Epithelial cell of prostate (primary cell): ENCODE measurements around the gene CEBPA.

ENCODE experiments used
- DNase-seq: peaks from one replicate; pipeline ENCODE4 v3.0.0-alpha.2; 2011; ENCODE audit warnings: low read depth, low spot score
- H3K27ac ChIP-seq: fragments of 450-650 bp; 2 replicates; pipeline ENCODE4 v1.5.1; 2017; ENCODE audit warnings: mild to moderate bottlenecking

The CEBPA gene

GRCh38 chr19:33275933-33276619, 26.3 kb downstream of the CEBPA start:
- DNase-seq: no peak
- no peak overlapping the region for H3K27ac ChIP-seq

GRCh38 chr19:33275559-33275932, 26.8 kb downstream of the CEBPA start:
- H3K27ac ChIP-seq: no peak overlapping the region
- DNase-seq: no peak

GRCh38 chr19:33274663-33275558, 27.4 kb downstream of the CEBPA start:
- H3K27ac ChIP-seq: peak overlapping the region; percentile 35
- DNase-seq: no peak

- peak overlapping the region; percentile 35 for H3K27ac ChIP-seq
- peak; percentile 86 for DNase-seq
These were observed 28.3 kb downstream of the CEBPA start for GRCh38 chr19:33273881-33274662.

- DNase-seq: peak; percentile 5
These were observed 29.1 kb downstream of the CEBPA start for GRCh38 chr19:33273065-33273736.

GRCh38 chr19:33271246-33272021, 30.9 kb downstream of the CEBPA start:
- DNase-seq: no peak
- no peak overlapping the region for H3K27ac ChIP-seq

More at GRCh38 chr19:33273065-33273736, 29.1 kb downstream of the CEBPA start:
- H3K27ac ChIP-seq: peak overlapping the region; percentile 35

GRCh38 chr19:33270769-33271168, 31.6 kb downstream of the CEBPA start:
- no peak overlapping the region for H3K27ac ChIP-seq
- DNase-seq: no peak

- H3K27ac ChIP-seq: no peak overlapping the region
- DNase-seq: no peak
These were observed 33.3 kb downstream of the CEBPA start for GRCh38 chr19:33269016-33269415.

- H3K27ac ChIP-seq: no peak overlapping the region
- DNase-seq: no peak
These were observed 34.0 kb downstream of the CEBPA start for GRCh38 chr19:33268162-33268991.

- DNase-seq: no peak
- H3K27ac ChIP-seq: no peak overlapping the region
These were observed 34.6 kb downstream of the CEBPA start for GRCh38 chr19:33267706-33268105.

- no peak for DNase-seq
- H3K27ac ChIP-seq: no peak overlapping the region
These were observed 35.3 kb downstream of the CEBPA start for GRCh38 chr19:33266974-33267484.

- H3K27ac ChIP-seq: no peak overlapping the region
- no peak for DNase-seq
These were observed 37.4 kb downstream of the CEBPA start for GRCh38 chr19:33264881-33265445.

GRCh38 chr19:33263325-33264023, 38.9 kb downstream of the CEBPA start:
- DNase-seq: no peak
- no peak overlapping the region for H3K27ac ChIP-seq

- no peak overlapping the region for H3K27ac ChIP-seq
- no peak for DNase-seq
These were observed 40.7 kb downstream of the CEBPA start for GRCh38 chr19:33261511-33262189.

GRCh38 chr19:33260628-33261418, 41.5 kb downstream of the CEBPA start:
- H3K27ac ChIP-seq: no peak overlapping the region
- DNase-seq: no peak

- DNase-seq: no peak
- no peak overlapping the region for H3K27ac ChIP-seq
These were observed 42.8 kb downstream of the CEBPA start for GRCh38 chr19:33259539-33259938.
